Measurements from ENCODE around the gene ZMYND8. TPM values are rescaled to one million over a fixed set of nuclear protein-coding genes. Genes with fewer than 3 reads are reported as not detected.

Gene ZMYND8
- total RNA-seq, 1 experiment from 2014 or later, result 107 TPM

GRCh38 chr20:47286681-47287080 is 69.8 kb downstream of the ZMYND8 start:
- POLR2A ChIA-PET (ENCODE audit: unreplicated experiment), result no interaction called here
- TF ChIP-seq CTCF (conservative IDR thresholded peaks at IDR 0.05), result no peak
- no peak for TF ChIP-seq EZH2 (IDR thresholded peaks at IDR 0.05; ENCODE audit: low read depth)
- H3K36me3 ChIP-seq (ENCODE audit: low read depth), result peaks cover 78% of the 10 kb centered on the region

GRCh38 chr20:47285189-47285588 is 71.3 kb downstream of the ZMYND8 start:
- DNase-seq, result no peak
- no TSS peak for BruUV-seq (replicated peaks)
- Histone ChIP-seq H3K4me1 (replicated peaks; ENCODE audit: insufficient read depth) (peaks cover 18% of the 10 kb centered on the region), H3K79me2 (ENCODE audit: low read depth) (peaks cover 18% of the 10 kb centered on the region), H4K20me1 (ENCODE audit: insufficient read depth) (0 out of 2 replicates have a peak, but pooled peaks cover 5% of the 10 kb centered on the region), H3K27ac (no peak overlapping the region), H3K4me2 (no peak overlapping the region), H3K36me3 (ENCODE audit: low read depth) (peaks cover 74% of the 10 kb centered on the region), H3K9me3 (ENCODE audit: insufficient read depth, low read depth) (no peaks in the 10 kb centered on the region), H2AFZ (no peak overlapping the region), H3K9me2 (ENCODE audit: insufficient read depth) (no peaks in the 10 kb centered on the region), H3K27me3 (ENCODE audit: insufficient read depth, low read depth) (no peaks in the 10 kb centered on the region), H3K4me3 (no peak overlapping the region), H3F3A (ENCODE audit: insufficient read depth, low read depth) (peaks cover 84% of the 10 kb centered on the region)
- intact Hi-C loops (cut with micrococcal nuclease; ENCODE audit: unreplicated experiment), result no loop called here
- TF ChIP-seq CTCF (conservative IDR thresholded peaks at IDR 0.05), result no peak
- ChIA-PET CTCF (interaction anchor here (0.6 kb wide), 1 partner anchor 21 kb away, joined by 9 read pairs; no protein-coding TSS in a partner anchor), POLR2A (ENCODE audit: unreplicated experiment) (interaction anchor here (0.6 kb wide), 1 partner anchor 1010 kb away, joined by 5 read pairs; no protein-coding TSS in a partner anchor)

More at GRCh38 chr20:47286681-47287080, 69.8 kb downstream of the ZMYND8 start:
- no peak overlapping the region for H3K4me3 ChIP-seq
- H3K4me2 ChIP-seq, result no peak overlapping the region
- H3K4me1 ChIP-seq (replicated peaks; ENCODE audit: insufficient read depth), result peaks cover 18% of the 10 kb centered on the region
- no peaks in the 10 kb centered on the region for H3K9me3 ChIP-seq (ENCODE audit: insufficient read depth, low read depth)
- H3K9me2 ChIP-seq (ENCODE audit: insufficient read depth), result no peaks in the 10 kb centered on the region
- no peaks in the 10 kb centered on the region for H3K27me3 ChIP-seq (ENCODE audit: insufficient read depth, low read depth)
- H3K27ac ChIP-seq, result no peak overlapping the region
- intact Hi-C loops (cut with micrococcal nuclease; ENCODE audit: unreplicated experiment), result no loop called here
- CTCF ChIA-PET, result interaction anchor here (0.6 kb wide), 1 partner anchor 8 kb away, joined by 3 read pairs; no protein-coding TSS in a partner anchor
- no peak for DNase-seq
- H4K20me1 ChIP-seq (ENCODE audit: insufficient read depth), result 0 out of 2 replicates have a peak, but pooled peaks cover 6% of the 10 kb centered on the region
- H3F3A ChIP-seq (ENCODE audit: insufficient read depth, low read depth), result peaks cover 84% of the 10 kb centered on the region
- BruUV-seq (replicated peaks), result no TSS peak
- peaks cover 28% of the 10 kb centered on the region for H3K79me2 ChIP-seq (ENCODE audit: low read depth)
- H2AFZ ChIP-seq, result no peak overlapping the region

GRCh38 chr20:47284373-47284772 is 72.1 kb downstream of the ZMYND8 start:
- no peak overlapping the region for H2AFZ ChIP-seq

More at GRCh38 chr20:47284373-47284772, 72.1 kb downstream of the ZMYND8 start:
- no peaks in the 10 kb centered on the region for H3K9me3 ChIP-seq (ENCODE audit: insufficient read depth, low read depth)
- ChIA-PET POLR2A (ENCODE audit: unreplicated experiment) (interaction anchor here (0.6 to 0.7 kb wide), 2 partner anchors 329 to 1011 kb away, joined by 3 to 5 read pairs; no protein-coding TSS in a partner anchor), CTCF (interaction anchor here (0.6 kb wide), 1 partner anchor 99 kb away, joined by 3 read pairs; no protein-coding TSS in a partner anchor)
- H3F3A ChIP-seq (ENCODE audit: insufficient read depth, low read depth), result peaks cover 80% of the 10 kb centered on the region
- no peak overlapping the region for H3K4me2 ChIP-seq
- DNase-seq, result no peak
- H3K27me3 ChIP-seq (ENCODE audit: insufficient read depth, low read depth), result no peaks in the 10 kb centered on the region
- no peaks in the 10 kb centered on the region for H3K9me2 ChIP-seq (ENCODE audit: insufficient read depth)
- no peak overlapping the region for H3K4me3 ChIP-seq
- TF ChIP-seq CTCF (conservative IDR thresholded peaks at IDR 0.05) (no peak), EZH2 (IDR thresholded peaks at IDR 0.05; ENCODE audit: low read depth) (no peak)
- H3K4me1 ChIP-seq (replicated peaks; ENCODE audit: insufficient read depth), result peaks cover 18% of the 10 kb centered on the region
- peaks cover 71% of the 10 kb centered on the region for H3K36me3 ChIP-seq (ENCODE audit: low read depth)
- no peak overlapping the region for H3K27ac ChIP-seq
- no TSS peak for BruUV-seq (replicated peaks)
- intact Hi-C loops (cut with micrococcal nuclease; ENCODE audit: unreplicated experiment), result no loop called here
- peaks cover 16% of the 10 kb centered on the region for H3K79me2 ChIP-seq (ENCODE audit: low read depth)
- 0 out of 2 replicates have a peak, but pooled peaks cover 5% of the 10 kb centered on the region for H4K20me1 ChIP-seq (ENCODE audit: insufficient read depth)
